IPS-15b (cell line): ENCODE measurements around the gene CAMKK1.

Experiments used
- H3K27me3 ChIP-seq: one replicate; pipeline ENCODE4 v1.6.1; 2013; ENCODE audit warnings: low read length; ENCODE audit not compliant: control insufficient read depth, insufficient read depth
- H3K36me3 ChIP-seq: one replicate; pipeline ENCODE4 v1.6.1; 2013; ENCODE audit warnings: low read length; ENCODE audit not compliant: control insufficient read depth, insufficient read depth
- H3K4me1 ChIP-seq: one replicate; pipeline ENCODE4 v1.6.1; 2013; ENCODE audit warnings: mild to moderate bottlenecking, low read length; ENCODE audit not compliant: control insufficient read depth, insufficient read depth
- H3K4me3 ChIP-seq: one replicate; pipeline ENCODE4 v1.5.1; 2013; ENCODE audit warnings: low read depth, low read length
- H3K9ac ChIP-seq: one replicate; pipeline ENCODE4 v1.6.1; 2013; ENCODE audit warnings: low read depth, mild to moderate bottlenecking, low read length
- H3K9me3 ChIP-seq: one replicate; pipeline ENCODE4 v1.6.1; 2013; ENCODE audit warnings: mild to moderate bottlenecking, low read length; ENCODE audit not compliant: control insufficient read depth, insufficient read depth

Gene CAMKK1

GRCh38 chr17:3905017-3905520 lies 12.2 kb upstream of the CAMKK1 start:
- Histone ChIP-seq H3K9me3 (no peaks in the 10 kb centered on the region), H3K4me3 (no peak overlapping the region), H3K36me3 (no peaks in the 10 kb centered on the region), H3K9ac (no peak overlapping the region), H3K4me1 (peaks cover 11% of the 10 kb centered on the region), H3K27me3 (no peaks in the 10 kb centered on the region)

GRCh38 chr17:3904501-3904900 lies 11.6 kb upstream of the CAMKK1 start:
- H3K36me3 ChIP-seq = no peaks in the 10 kb centered on the region
- H3K4me3 ChIP-seq = peak overlapping the region; percentile 37
- H3K4me1 ChIP-seq = peaks cover 11% of the 10 kb centered on the region
- no peak overlapping the region for H3K9ac ChIP-seq
- no peaks in the 10 kb centered on the region for H3K9me3 ChIP-seq
- no peaks in the 10 kb centered on the region for H3K27me3 ChIP-seq

- Histone ChIP-seq H3K27me3 (no peaks in the 10 kb centered on the region), H3K9me3 (no peaks in the 10 kb centered on the region), H3K4me1 (peaks cover 11% of the 10 kb centered on the region), H3K9ac (peak overlapping the region; percentile 24), H3K36me3 (no peaks in the 10 kb centered on the region), H3K4me3 (peak overlapping the region; percentile 37)
Measured at GRCh38 chr17:3903881-3904290, 11.0 kb upstream of the CAMKK1 start.

GRCh38 chr17:3903051-3903825 lies 10.4 kb upstream of the CAMKK1 start:
- Histone ChIP-seq H3K27me3 (no peaks in the 10 kb centered on the region), H3K9ac (no peak overlapping the region), H3K4me3 (no peak overlapping the region), H3K9me3 (no peaks in the 10 kb centered on the region), H3K4me1 (peaks cover 11% of the 10 kb centered on the region), H3K36me3 (no peaks in the 10 kb centered on the region)

- Histone ChIP-seq H3K36me3 (no peaks in the 10 kb centered on the region), H3K27me3 (no peaks in the 10 kb centered on the region), H3K4me3 (no peak overlapping the region), H3K4me1 (peaks cover 11% of the 10 kb centered on the region), H3K9ac (no peak overlapping the region), H3K9me3 (no peaks in the 10 kb centered on the region)
Measured at GRCh38 chr17:3900646-3901045, 7.8 kb upstream of the CAMKK1 start.

GRCh38 chr17:3897731-3898130 lies 4.9 kb upstream of the CAMKK1 start:
- H3K4me3 ChIP-seq = no peak overlapping the region
- H3K9me3 ChIP-seq = no peaks in the 10 kb centered on the region
- H3K36me3 ChIP-seq = no peaks in the 10 kb centered on the region
- H3K27me3 ChIP-seq = no peaks in the 10 kb centered on the region
- peaks cover 6% of the 10 kb centered on the region for H3K4me1 ChIP-seq
- H3K9ac ChIP-seq = no peak overlapping the region

GRCh38 chr17:3896968-3897235 lies 4.0 kb upstream of the CAMKK1 start:
- no peaks in the 10 kb centered on the region for H3K36me3 ChIP-seq
- H3K9me3 ChIP-seq = no peaks in the 10 kb centered on the region
- no peaks in the 10 kb centered on the region for H3K27me3 ChIP-seq
- H3K4me1 ChIP-seq = peaks cover 6% of the 10 kb centered on the region
- H3K9ac ChIP-seq = no peak overlapping the region
- no peak overlapping the region for H3K4me3 ChIP-seq

GRCh38 chr17:3896108-3896967 lies 3.5 kb upstream of the CAMKK1 start:
- Histone ChIP-seq H3K36me3 (no peaks in the 10 kb centered on the region), H3K4me3 (no peak overlapping the region), H3K4me1 (peaks cover 10% of the 10 kb centered on the region), H3K9me3 (no peaks in the 10 kb centered on the region), H3K27me3 (peaks cover under 1% of the 10 kb centered on the region), H3K9ac (no peak overlapping the region)

GRCh38 chr17:3895354-3895753 lies 2.5 kb upstream of the CAMKK1 start:
- Histone ChIP-seq H3K36me3 (no peaks in the 10 kb centered on the region), H3K4me1 (peaks cover 17% of the 10 kb centered on the region), H3K9me3 (no peaks in the 10 kb centered on the region), H3K4me3 (no peak overlapping the region), H3K9ac (no peak overlapping the region), H3K27me3 (peaks cover 2% of the 10 kb centered on the region)

- H3K4me3 ChIP-seq = no peak overlapping the region
- no peaks in the 10 kb centered on the region for H3K36me3 ChIP-seq
- no peaks in the 10 kb centered on the region for H3K9me3 ChIP-seq
- H3K4me1 ChIP-seq = peaks cover 20% of the 10 kb centered on the region
- peaks cover 2% of the 10 kb centered on the region for H3K27me3 ChIP-seq
- H3K9ac ChIP-seq = no peak overlapping the region
Measured at GRCh38 chr17:3894911-3895343, 2.1 kb upstream of the CAMKK1 start.

GRCh38 chr17:3894188-3894587 lies 1.3 kb upstream of the CAMKK1 start:
- Histone ChIP-seq H3K9me3 (no peaks in the 10 kb centered on the region), H3K9ac (no peak overlapping the region), H3K36me3 (no peaks in the 10 kb centered on the region), H3K27me3 (peaks cover 2% of the 10 kb centered on the region), H3K4me3 (no peak overlapping the region), H3K4me1 (peaks cover 20% of the 10 kb centered on the region)

- peaks cover 20% of the 10 kb centered on the region for H3K4me1 ChIP-seq
- H3K27me3 ChIP-seq = peaks cover 2% of the 10 kb centered on the region
- H3K4me3 ChIP-seq = peak overlapping the region; percentile 53
- peak overlapping the region; percentile 24 for H3K9ac ChIP-seq
- no peaks in the 10 kb centered on the region for H3K9me3 ChIP-seq
- no peaks in the 10 kb centered on the region for H3K36me3 ChIP-seq
Measured at GRCh38 chr17:3893720-3894116, 865 bp upstream of the CAMKK1 start.
